Measurements from ENCODE around the gene TMTC1.
"Not testable (repeated sequence)": the region's sequence is repeated elsewhere in the genome, so short reads cannot be mapped to it uniquely, and the experiment has no call there.

The TMTC1 gene

DNA sequence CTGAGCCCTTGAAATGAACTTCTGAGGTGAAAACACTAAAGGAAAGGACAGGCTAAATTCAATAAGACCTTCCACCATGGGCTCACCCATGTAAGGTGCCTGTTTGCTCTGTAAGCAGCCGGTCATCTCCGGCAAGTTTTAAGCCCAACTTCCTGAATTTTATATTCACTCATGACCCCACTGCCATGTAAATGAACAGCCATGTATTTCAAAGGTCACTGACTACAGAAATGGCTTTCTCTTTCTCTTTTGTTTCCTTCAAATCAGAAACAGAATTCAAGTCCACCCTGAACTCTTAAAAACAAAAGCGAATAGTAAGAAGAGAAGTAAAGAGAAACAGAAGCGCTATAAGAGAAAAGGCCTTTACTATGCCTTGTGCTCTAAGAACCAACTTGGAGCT, 224.5 kb downstream of the TMTC1 start:
- H3K27ac ChIP-seq (ENCODE audit: low read length) = no peak overlapping the region
- H3K9ac ChIP-seq (ENCODE audit: low read depth, low read length) = no peak overlapping the region
- peaks cover 7% of the 10 kb centered on the region; the same call in 1 of the 2 replicates for H3K36me3 ChIP-seq (ENCODE audit: insufficient read depth, low read depth, low read length)
- peaks cover 10% of the 10 kb centered on the region; the same call in 1 of the 2 replicates for H3K4me1 ChIP-seq (ENCODE audit: insufficient read depth, low read length)
- H3K27me3 ChIP-seq (ENCODE audit: insufficient read depth, low read length) = no peaks in the 10 kb centered on the region
- H3K9me3 ChIP-seq (ENCODE audit: insufficient read depth, low read depth, low read length) = no peaks in the 10 kb centered on the region
- H3K4me3 ChIP-seq (ENCODE audit: low read length) = no peak overlapping the region

DNA sequence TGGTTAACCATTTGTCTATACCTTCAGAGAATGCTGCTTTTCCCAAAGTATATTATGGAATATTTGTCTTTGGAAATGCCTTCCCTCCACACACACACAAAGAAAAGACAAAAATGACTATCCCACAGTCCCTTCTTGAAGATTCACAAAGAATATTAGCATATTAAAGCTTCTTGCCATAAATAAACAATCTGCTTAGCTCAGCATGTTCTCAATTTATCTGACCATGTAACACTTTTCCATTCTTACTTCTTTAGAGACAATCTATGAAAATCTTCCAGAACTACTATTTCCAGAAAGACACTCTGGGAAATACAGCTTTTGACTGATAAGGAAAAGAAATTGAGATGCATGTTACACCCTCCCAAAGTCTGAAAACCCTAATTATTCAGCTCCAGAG, 227.4 kb downstream of the TMTC1 start:
- Histone ChIP-seq H3K9ac (ENCODE audit: low read depth, low read length) (no peak overlapping the region), H3K27me3 (ENCODE audit: insufficient read depth, low read length) (no peaks in the 10 kb centered on the region), H3K27ac (ENCODE audit: low read length) (no peak overlapping the region), H3K36me3 (ENCODE audit: insufficient read depth, low read depth, low read length) (peaks cover 7% of the 10 kb centered on the region; the same call in 1 of the 2 replicates), H3K4me1 (ENCODE audit: insufficient read depth, low read length) (peaks cover 6% of the 10 kb centered on the region; the same call in 1 of the 2 replicates), H3K4me3 (ENCODE audit: low read length) (no peak overlapping the region), H3K9me3 (ENCODE audit: insufficient read depth, low read depth, low read length) (no peaks in the 10 kb centered on the region)

DNA sequence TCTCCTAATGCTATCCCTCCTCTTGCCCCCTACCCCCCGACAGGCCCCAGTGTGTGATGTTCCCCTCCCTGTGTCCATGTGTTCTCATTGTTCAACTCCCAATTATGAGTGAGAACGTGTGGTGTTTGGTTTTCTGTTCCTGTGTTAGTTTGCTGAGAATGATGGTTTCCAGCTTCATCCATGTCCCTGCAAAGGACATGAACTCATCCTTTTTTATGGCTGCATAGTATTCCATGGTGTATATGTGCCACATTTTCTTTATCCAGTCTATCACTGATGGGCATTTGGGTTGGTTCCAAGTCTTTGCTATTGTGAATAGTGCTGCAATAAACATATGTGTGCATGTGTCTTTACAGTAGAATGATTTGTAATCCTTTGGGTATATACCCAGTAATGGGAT, 228.3 kb downstream of the TMTC1 start:
- H3K4me1 ChIP-seq (ENCODE audit: insufficient read depth, low read length); H3K9me3 ChIP-seq (ENCODE audit: insufficient read depth, low read depth, low read length); H3K36me3 ChIP-seq (ENCODE audit: insufficient read depth, low read depth, low read length); H3K27ac ChIP-seq (ENCODE audit: low read length); H3K4me3 ChIP-seq (ENCODE audit: low read length); H3K9ac ChIP-seq (ENCODE audit: low read depth, low read length); H3K27me3 ChIP-seq (ENCODE audit: insufficient read depth, low read length): not testable (repeated sequence)

DNA sequence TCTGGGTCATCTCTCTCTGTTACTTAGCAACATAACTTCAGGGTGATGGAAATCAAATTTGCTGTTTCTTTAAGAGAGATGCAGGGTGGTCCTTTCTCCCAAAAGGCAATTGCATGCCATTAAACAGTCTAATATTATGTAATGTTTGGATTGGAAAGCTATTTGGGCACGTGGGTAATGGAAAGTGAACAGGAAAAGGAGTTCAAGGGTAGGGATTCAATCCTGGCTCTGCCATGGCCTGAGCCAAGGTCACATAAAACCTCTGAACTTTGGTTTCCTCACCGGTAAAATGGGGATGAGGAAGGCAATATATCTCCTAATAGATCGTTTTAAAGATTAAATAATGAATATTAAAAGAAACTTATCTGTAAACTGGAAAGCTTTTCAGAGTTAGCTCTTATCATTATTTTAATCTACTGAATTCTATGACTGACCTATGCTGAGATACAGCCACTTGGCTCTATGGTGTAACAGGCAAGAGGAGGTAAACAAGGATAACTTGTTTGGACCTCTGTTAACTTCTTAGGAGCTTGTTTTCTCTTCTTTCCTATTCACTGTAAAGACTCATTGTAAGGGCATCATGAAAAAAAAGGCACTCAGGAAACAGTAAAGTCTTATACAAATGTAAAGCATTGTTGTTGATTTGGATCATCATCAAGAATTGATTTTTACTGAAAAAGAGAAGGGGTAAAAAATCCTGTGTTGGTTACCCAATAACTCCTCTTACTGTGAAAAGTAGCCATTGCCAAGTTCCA, 230.6 kb downstream of the TMTC1 start:
- no peaks in the 10 kb centered on the region for H3K27me3 ChIP-seq (ENCODE audit: insufficient read depth, low read length)
- no peak overlapping the region for H3K27ac ChIP-seq (ENCODE audit: low read length)
- no peak overlapping the region for H3K4me3 ChIP-seq (ENCODE audit: low read length)
- peaks cover 7% of the 10 kb centered on the region; the same call in 1 of the 2 replicates for H3K36me3 ChIP-seq (ENCODE audit: insufficient read depth, low read depth, low read length)
- H3K4me1 ChIP-seq (ENCODE audit: insufficient read depth, low read length) = no peaks in the 10 kb centered on the region; the same call in 1 of the 2 replicates
- H3K9ac ChIP-seq (ENCODE audit: low read depth, low read length) = no peak overlapping the region
- H3K9me3 ChIP-seq (ENCODE audit: insufficient read depth, low read depth, low read length) = no peaks in the 10 kb centered on the region

DNA sequence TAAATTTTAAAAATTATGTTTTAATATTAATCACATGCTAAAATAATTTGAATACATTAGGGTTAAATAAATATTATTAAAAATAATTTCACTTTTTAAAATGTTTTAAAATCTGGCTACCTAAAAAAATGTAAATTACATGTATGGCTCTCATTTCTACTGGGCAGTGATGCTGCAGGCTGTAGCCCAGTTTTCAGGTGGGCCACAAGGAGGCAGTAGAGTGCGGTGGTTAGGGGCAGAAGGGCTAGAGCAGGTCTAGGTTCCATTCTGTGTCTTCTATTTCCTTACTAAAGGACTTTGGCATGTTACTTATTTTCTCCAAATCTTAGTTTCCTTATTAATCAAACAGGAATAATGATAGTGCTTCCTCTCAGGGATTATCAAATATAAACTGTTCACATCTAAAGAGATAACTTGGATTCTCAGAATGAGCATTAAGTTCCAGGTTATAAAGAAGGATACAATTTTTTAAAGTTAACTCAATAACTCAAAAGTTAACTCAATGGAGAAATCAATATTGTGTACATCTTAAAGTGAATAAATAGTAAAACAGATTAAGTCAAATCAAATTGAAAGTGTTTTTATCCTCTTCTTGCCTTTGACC, 231.3 kb downstream of the TMTC1 start:
- Histone ChIP-seq H3K27me3 (ENCODE audit: insufficient read depth, low read length) (no peaks in the 10 kb centered on the region), H3K27ac (ENCODE audit: low read length) (no peak overlapping the region), H3K4me3 (ENCODE audit: low read length) (no peak overlapping the region), H3K9me3 (ENCODE audit: insufficient read depth, low read depth, low read length) (no peaks in the 10 kb centered on the region), H3K36me3 (ENCODE audit: insufficient read depth, low read depth, low read length) (peaks cover 7% of the 10 kb centered on the region; the same call in 1 of the 2 replicates), H3K4me1 (ENCODE audit: insufficient read depth, low read length) (peaks cover under 1% of the 10 kb centered on the region), H3K9ac (ENCODE audit: low read depth, low read length) (no peak overlapping the region)

DNA sequence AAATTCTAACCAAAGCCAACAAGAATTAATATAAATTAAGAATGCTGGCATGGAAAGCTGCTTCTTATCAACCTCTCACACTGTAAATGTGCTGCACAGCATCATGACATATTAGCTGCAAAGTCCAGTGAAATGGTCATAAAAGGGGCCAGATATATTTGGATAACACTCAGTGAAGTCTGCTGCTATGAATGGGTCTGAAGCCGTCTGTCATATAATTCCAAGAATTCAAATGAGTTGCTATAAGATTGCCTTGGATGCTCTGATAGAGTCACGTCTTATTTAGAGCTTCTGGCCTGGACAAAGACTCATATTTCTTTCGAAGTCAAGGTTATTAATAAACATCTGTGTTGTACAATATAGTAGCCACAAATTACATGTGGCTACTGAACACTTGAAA, 231.9 kb downstream of the TMTC1 start:
- no peak overlapping the region for H3K9ac ChIP-seq (ENCODE audit: low read depth, low read length)
- H3K36me3 ChIP-seq (ENCODE audit: insufficient read depth, low read depth, low read length) = peaks cover 7% of the 10 kb centered on the region; the same call in 1 of the 2 replicates
- H3K27ac ChIP-seq (ENCODE audit: low read length) = no peak overlapping the region
- H3K4me1 ChIP-seq (ENCODE audit: insufficient read depth, low read length) = peaks cover 4% of the 10 kb centered on the region
- H3K4me3 ChIP-seq (ENCODE audit: low read length) = no peak overlapping the region
- H3K9me3 ChIP-seq (ENCODE audit: insufficient read depth, low read depth, low read length) = no peaks in the 10 kb centered on the region
- no peaks in the 10 kb centered on the region for H3K27me3 ChIP-seq (ENCODE audit: insufficient read depth, low read length)

DNA sequence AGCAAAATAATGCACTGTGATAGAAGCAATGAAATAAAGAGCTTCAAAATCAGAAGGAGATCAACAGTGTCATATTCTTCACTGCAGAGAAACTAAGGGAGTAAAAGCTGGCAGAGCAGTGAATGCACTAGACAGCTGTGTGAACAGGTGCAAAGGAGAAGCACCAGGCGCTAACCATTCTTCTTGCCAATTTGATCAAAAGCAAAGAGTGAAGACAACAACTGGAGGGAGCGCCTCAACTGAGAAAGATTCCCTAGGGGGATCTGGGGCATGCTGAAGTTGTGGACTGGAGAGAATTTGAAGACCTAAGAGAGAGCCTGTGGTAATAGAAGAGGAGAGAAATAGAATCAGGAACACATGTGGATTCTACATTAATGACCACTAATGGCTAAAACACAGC, 235.9 kb downstream of the TMTC1 start:
- H3K9me3 ChIP-seq (ENCODE audit: insufficient read depth, low read depth, low read length) = no peaks in the 10 kb centered on the region
- H3K9ac ChIP-seq (ENCODE audit: low read depth, low read length) = no peak overlapping the region
- peaks cover 4% of the 10 kb centered on the region for H3K4me1 ChIP-seq (ENCODE audit: insufficient read depth, low read length)
- H3K27me3 ChIP-seq (ENCODE audit: insufficient read depth, low read length) = no peaks in the 10 kb centered on the region
- H3K27ac ChIP-seq (ENCODE audit: low read length) = no peak overlapping the region
- H3K4me3 ChIP-seq (ENCODE audit: low read length) = no peak overlapping the region
- H3K36me3 ChIP-seq (ENCODE audit: insufficient read depth, low read depth, low read length) = no peaks in the 10 kb centered on the region

DNA sequence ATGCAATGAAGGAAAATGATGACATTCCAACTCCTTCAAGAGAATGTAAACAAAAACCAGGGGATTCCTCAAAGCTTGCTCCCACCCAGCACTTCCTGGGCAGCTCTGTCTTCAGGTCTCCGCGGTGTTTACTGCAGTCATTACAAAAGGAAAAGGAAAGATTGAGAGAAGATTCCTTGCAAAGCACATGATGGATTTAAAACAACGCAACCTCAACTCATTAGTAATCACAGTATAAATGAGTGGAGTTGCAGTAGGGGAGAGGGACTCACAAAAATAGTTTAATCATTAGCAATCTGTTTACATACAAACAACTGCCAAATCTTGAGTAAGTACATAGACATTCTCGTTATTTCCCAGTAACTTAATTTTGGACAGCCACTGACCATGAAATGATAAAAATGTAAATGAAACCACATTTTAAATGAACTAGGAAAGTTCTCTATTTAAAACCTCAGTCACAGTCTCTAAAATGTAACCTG, 236.6 kb downstream of the TMTC1 start:
- H3K4me1 ChIP-seq (ENCODE audit: insufficient read depth, low read length) = peaks cover 4% of the 10 kb centered on the region
- H3K9me3 ChIP-seq (ENCODE audit: insufficient read depth, low read depth, low read length) = no peaks in the 10 kb centered on the region
- H3K27me3 ChIP-seq (ENCODE audit: insufficient read depth, low read length) = no peaks in the 10 kb centered on the region
- no peak overlapping the region for H3K4me3 ChIP-seq (ENCODE audit: low read length)
- no peak overlapping the region for H3K9ac ChIP-seq (ENCODE audit: low read depth, low read length)
- no peak overlapping the region for H3K27ac ChIP-seq (ENCODE audit: low read length)
- H3K36me3 ChIP-seq (ENCODE audit: insufficient read depth, low read depth, low read length) = no peaks in the 10 kb centered on the region

DNA sequence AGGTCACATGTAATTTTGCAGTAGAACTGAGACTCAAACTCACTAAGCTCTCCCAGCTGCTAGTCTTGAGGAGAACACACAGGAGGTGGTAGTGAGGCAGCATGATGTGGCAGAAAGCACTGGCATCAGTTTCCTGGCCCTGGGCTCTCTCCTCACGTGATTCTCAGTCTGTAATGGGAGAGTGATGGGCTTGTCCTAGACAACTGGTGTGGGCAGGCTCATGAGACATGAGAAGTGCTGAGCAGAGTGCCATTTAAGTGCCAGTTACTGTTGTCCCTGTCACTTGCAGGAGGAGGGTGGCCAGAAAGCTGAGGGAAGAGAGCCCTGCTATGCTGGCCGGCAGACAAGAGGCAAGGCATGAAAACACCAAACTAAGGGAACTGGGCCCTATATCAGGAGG, 237.7 kb downstream of the TMTC1 start:
- H3K36me3 ChIP-seq (ENCODE audit: insufficient read depth, low read depth, low read length) = no peaks in the 10 kb centered on the region
- H3K9ac ChIP-seq (ENCODE audit: low read depth, low read length) = no peak overlapping the region
- H3K4me1 ChIP-seq (ENCODE audit: insufficient read depth, low read length) = peaks cover 4% of the 10 kb centered on the region
- H3K4me3 ChIP-seq (ENCODE audit: low read length) = no peak overlapping the region
- no peaks in the 10 kb centered on the region for H3K27me3 ChIP-seq (ENCODE audit: insufficient read depth, low read length)
- no peak overlapping the region for H3K27ac ChIP-seq (ENCODE audit: low read length)
- H3K9me3 ChIP-seq (ENCODE audit: insufficient read depth, low read depth, low read length) = no peaks in the 10 kb centered on the region

DNA sequence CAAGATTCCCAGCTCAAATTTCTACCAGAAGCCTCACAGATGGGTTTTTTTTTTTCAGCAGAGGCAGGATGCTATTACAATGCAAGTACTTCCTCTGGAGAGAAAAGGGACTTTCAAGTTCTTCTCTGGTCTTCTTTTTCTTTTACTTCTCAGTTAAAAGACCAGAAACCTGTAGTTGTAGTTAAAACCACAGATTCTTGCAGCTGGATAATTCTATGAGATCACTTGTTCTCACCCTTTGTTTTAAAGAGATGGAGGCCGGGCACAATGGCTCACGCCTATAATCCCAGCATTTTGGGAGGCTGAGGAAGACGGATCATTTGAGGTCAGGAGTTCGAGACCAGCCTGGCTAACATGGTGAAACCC, 238.7 kb downstream of the TMTC1 start:
- Histone ChIP-seq H3K27me3 (ENCODE audit: insufficient read depth, low read length) (no peaks in the 10 kb centered on the region), H3K36me3 (ENCODE audit: insufficient read depth, low read depth, low read length) (no peaks in the 10 kb centered on the region), H3K27ac (ENCODE audit: low read length) (no peak overlapping the region), H3K4me1 (ENCODE audit: insufficient read depth, low read length) (peaks cover 4% of the 10 kb centered on the region), H3K9me3 (ENCODE audit: insufficient read depth, low read depth, low read length) (no peaks in the 10 kb centered on the region), H3K9ac (ENCODE audit: low read depth, low read length) (no peak overlapping the region), H3K4me3 (ENCODE audit: low read length) (no peak overlapping the region)

DNA sequence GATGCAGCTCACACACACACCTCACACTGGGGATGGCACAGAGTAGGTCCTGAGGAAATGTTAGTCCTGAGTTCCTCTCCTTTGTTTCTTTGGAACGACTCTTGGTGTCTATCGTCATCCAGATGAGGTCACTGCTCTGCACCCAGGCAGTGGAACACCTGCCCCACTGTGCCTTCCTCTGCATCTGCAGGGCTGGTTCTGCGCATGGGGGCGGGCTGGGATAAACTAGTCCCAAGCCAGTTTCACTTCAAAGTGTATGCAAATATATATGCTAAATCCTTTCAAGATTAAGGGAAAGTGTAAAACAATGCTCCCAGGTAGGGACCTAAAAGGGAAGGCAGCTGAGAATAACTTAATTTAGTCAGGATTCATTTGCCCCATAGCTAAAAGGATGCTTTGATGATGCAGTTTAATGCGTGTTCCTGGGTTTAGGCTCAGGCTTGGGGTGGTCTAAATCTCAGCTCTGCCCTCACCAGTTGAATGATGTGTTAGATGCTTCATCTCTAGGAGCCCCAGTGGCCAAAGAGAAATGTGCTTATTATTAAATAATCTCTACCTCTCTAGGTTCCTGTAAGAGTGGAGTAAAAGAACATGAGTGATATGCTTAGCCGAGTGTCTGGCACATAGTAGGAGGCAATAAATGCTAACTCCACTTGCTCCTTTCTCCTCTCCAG, 239.2 kb downstream of the TMTC1 start:
- no peak overlapping the region for H3K4me3 ChIP-seq (ENCODE audit: low read length)
- peaks cover 4% of the 10 kb centered on the region for H3K4me1 ChIP-seq (ENCODE audit: insufficient read depth, low read length)
- no peaks in the 10 kb centered on the region for H3K9me3 ChIP-seq (ENCODE audit: insufficient read depth, low read depth, low read length)
- H3K36me3 ChIP-seq (ENCODE audit: insufficient read depth, low read depth, low read length) = no peaks in the 10 kb centered on the region
- no peaks in the 10 kb centered on the region for H3K27me3 ChIP-seq (ENCODE audit: insufficient read depth, low read length)
- no peak overlapping the region for H3K27ac ChIP-seq (ENCODE audit: low read length)
- no peak overlapping the region for H3K9ac ChIP-seq (ENCODE audit: low read depth, low read length)

DNA sequence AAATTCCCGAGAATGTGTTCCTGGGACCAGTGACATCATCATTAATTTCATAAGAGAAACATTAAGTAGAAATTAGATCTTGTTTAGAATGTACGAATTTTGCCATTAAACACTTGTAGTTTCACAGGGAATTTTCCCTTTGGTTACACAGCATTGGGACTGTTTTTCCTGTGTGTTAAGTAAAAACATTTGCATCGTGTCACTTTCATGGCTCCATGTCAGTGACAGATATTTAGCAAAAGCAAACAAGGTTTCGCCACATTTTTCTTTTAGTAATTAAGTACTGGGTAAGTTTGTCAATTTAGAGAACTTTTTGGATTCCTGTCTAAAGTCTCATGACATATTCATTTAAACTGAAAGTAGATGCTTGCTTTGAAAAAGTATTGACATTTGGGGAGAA, 240.7 kb downstream of the TMTC1 start:
- Histone ChIP-seq H3K4me3 (ENCODE audit: low read length) (no peak overlapping the region), H3K9me3 (ENCODE audit: insufficient read depth, low read depth, low read length) (no peaks in the 10 kb centered on the region), H3K4me1 (ENCODE audit: insufficient read depth, low read length) (peaks cover 4% of the 10 kb centered on the region), H3K9ac (ENCODE audit: low read depth, low read length) (no peak overlapping the region), H3K27ac (ENCODE audit: low read length) (no peak overlapping the region), H3K36me3 (ENCODE audit: insufficient read depth, low read depth, low read length) (no peaks in the 10 kb centered on the region), H3K27me3 (ENCODE audit: insufficient read depth, low read length) (no peaks in the 10 kb centered on the region)

Measured in iPS-20b (cell line).